GM19468 (cell line): ENCODE measurements around the gene FXYD7.

Experiments
- ATAC-seq: cut with Tn5 transposase; IDR thresholded peaks from one replicate; pipeline ENCODE4 v1.9.1; 2021; ENCODE audit warnings: mild to moderate bottlenecking, moderate library complexity, moderate number of reproducible peaks; ENCODE audit not compliant: unreplicated experiment; ENCODE audit errors: extremely low read depth

The FXYD7 gene

DNA sequence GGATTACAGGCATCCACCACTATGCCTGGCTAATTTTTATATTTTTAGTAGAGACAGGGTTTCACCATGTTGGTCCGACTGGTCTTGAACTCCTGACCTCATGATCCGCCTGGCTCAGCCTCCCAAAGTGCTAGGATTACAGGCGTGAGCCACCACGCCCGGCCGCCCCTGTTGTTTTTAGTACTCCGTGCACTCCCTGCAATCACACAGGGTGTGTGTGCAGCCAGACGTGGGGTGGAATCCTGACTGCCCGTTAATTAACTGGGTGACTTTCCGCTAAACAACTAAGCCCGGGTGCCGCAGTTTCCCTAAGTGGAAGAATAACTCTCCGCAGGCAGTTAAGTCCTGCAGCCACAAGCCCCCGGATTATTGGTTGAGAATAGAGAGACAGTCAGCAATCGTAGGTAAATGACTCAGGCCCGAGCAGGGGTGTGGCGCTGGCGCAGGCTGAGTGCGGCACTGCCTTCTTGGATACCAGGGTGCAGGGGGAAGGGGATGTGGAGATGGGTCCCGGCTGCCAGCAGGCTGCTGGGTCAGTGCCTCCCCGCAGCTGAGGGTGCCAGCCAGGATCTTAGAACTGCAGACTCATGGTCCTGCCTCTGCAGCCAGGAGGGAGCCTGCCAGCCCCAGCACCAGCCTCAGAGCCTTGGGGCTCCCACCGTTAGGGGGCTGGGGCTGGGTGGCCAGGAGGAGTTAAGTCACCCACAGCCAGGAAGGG lies 33.5 kb upstream of the FXYD7 start:
- no peak for ATAC-seq

- ATAC-seq, result no peak
Observed at GRCh38 chr19:35110974-35111373, 32.1 kb upstream of the FXYD7 start.

DNA sequence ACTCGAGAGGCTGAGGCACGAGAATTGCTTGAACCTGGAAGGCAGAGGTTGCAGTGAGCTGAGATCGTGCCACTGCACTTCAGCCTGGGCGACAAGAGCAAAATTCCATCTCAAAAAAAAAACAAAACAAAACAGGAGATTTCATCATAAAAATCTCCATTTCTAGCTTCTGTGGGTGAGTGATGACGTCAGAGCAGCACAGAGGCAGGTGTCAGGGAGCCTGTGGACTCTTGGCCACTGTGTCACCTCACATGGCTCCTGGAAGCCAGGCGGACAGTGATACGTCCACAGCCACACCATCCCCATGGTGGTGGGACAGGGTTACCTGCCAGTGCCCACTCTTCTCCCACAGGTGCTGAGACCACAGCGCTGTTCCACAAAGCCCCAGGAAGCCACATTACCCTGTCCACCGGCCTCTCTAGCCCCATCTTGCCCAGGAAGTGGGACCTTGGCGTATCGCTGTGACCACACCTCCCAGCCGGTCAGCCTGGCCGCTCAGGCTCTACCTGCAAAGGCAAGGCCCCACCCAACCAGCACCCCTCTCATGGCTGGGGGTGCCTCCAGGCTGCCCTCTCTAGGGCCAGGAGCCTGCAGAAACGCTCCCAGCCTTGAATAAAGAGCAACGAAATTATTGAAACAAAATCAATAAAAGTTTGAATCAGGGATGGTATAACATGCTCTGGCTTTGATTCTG lies 29.9 kb upstream of the FXYD7 start:
- no peak for ATAC-seq

DNA sequence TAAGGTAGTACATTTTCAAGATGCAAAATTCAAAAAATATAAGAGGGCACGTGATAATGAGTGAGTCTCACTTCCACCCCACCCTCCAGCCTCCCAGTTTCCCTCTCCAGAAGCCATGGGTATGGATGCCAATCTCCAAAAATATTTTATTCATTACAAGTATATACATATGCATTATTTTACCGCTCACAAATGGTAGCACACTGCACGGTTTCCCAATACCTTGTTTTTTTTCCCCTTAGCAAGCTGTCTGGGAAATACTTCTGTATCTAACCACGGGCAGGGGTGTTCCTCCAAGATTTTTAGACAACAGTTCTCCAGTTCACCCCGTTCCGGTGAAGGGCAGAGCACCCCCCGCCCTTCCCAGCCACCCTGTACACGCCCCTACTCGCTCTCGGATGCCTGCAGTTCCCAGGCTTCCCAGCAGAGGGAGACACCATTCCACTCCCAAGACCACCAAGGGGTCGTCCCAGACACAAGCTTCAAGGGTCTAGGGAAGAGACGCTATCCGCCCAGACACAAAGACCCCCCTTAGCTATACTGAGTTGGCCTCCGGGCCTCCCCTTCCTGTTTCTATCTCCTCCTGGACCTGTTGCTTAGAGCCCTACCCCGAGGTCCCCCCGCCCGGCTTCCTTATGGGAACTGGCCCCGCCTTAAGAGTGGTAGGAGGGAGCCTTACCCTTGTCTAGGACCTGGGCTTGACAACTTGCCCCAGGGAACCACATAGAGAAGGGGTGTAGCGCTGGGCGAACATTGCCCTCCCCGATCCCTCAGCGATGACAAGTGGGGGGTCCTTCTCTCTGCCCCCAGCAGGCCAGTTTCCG lies 28.5 kb upstream of the FXYD7 start:
- no peak for ATAC-seq

- ATAC-seq, result no peak
Observed at GRCh38 chr19:35115177-35115951, 27.7 kb upstream of the FXYD7 start, which contains the start of gene FXYD3. Gene FXYD3 (plus strand): TSS chr19:35115823. CDS start chr19:35119377, 3,554 bp downstream.

GRCh38 chr19:35116072-35116801 lies 26.8 kb upstream of the FXYD7 start:
- ATAC-seq, result no peak

DNA sequence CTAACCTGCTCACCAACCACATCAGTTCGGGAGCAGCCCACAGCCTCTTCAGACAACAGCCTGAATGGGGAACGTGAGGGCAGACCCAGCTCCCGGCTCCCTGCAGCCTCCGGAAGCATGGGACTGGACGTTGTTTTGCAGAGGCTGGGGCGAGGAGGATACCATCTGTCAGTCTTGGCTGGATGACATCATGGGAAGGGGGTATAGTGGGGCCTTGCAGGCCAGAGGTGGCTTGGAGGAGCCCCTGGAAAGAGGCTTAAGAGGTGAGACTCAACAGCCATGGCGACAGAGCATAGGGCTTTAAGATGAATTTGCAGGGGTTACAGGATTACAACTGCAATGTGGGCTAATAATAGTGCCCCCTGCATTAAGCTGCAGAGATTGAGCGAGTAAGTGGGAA lies 25.9 kb upstream of the FXYD7 start:
- no peak for ATAC-seq

GRCh38 chr19:35117799-35118198 lies 25.3 kb upstream of the FXYD7 start:
- no peak for ATAC-seq

DNA sequence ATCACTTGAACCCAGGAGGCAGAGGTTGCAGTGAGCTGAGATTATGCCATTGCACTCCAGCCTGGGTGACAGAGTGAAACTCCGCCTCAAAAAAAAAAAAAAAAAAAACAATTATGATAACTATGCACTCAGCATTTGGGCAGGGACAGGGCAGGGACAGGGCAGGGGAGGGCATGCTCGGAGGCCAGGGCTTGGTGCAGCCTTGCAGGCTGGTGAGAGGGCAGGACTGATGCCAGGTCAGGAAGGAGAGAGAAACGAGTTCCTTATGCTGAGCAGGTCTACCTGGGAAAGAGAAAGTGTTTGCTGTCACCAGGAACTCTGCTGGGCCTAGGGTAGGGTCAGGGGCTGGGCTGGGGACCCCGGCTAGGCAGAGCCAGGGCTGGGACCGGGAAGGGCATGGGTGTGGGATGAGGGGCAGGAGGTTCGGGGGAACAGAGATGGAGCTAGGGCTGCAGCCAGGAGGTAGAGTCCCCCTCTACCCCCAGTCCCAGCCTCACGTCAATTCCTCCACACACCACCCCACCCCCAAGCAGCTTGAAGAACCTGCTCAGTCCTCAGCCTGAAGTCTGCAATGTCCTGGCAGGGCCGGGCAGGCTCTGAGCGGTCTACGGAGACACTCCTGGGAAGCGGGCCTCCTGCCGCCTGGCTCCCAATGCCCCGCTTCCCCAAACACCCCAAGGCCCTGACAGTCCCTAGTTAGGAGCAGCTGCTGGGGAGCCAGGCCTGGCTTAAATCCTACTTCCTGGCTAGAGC lies 24.6 kb upstream of the FXYD7 start:
- ATAC-seq, result no peak

DNA sequence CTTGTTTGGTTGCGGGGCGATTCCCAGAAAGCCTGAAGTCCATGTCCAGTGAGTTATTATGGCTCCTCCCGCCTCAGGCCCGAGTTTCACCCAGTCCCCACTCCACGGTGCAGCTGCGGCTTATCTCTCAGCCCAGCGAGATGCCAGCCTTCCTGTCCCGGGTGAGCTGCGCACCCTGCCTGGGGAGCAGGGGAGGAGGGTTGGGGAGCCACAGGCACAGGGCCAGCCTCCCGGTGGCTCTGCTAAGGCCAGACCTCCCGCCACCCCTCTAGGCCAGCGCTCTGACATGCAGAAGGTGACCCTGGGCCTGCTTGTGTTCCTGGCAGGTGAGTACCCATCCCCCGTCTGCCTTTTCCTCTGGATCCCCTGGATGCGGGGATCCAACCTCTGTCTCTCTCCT lies 24.0 kb upstream of the FXYD7 start:
- no peak for ATAC-seq

GRCh38 chr19:35119578-35120155 lies 23.4 kb upstream of the FXYD7 start:
- no peak for ATAC-seq

- ATAC-seq, result no peak
Observed at GRCh38 chr19:35120492-35120891, 22.6 kb upstream of the FXYD7 start.

DNA sequence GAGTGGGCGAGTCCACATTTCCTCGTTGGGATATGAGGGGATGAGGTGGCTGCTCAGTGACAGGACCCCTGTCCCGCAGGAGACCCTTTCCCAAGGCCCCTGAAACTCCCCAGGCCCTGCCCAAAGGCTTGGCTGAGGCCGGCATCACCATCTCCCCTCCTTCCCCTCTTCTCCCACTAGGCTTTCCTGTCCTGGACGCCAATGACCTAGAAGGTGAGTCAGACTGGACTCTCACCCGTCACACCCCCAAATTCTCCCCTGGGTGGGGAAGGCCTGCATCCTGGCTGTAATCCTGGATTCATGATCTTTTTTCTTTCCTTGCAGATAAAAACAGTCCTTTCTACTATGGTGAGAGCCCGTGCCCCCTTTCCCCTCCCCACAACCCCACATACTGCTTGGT lies 22.2 kb upstream of the FXYD7 start:
- no peak for ATAC-seq

- ATAC-seq, result no peak
Observed at GRCh38 chr19:35122687-35123551, 20.1 kb upstream of the FXYD7 start.

DNA sequence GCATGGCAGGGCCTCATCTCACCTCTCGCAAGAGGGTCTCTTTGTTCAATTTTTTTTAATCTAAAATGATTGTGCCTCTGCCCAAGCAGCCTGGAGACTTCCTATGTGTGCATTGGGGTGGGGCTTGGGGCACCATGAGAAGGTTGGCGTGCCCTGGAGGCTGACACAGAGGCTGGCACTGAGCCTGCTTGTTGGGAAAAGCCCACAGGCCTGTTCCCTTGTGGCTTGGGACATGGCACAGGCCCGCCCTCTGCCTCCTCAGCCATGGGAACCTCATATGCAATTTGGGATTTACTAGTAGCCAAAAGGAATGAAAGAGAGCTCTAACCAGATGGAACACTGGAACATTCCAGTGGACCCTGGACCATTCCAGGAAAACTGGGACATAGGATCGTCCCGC lies 19.5 kb upstream of the FXYD7 start:
- ATAC-seq, result no peak

DNA sequence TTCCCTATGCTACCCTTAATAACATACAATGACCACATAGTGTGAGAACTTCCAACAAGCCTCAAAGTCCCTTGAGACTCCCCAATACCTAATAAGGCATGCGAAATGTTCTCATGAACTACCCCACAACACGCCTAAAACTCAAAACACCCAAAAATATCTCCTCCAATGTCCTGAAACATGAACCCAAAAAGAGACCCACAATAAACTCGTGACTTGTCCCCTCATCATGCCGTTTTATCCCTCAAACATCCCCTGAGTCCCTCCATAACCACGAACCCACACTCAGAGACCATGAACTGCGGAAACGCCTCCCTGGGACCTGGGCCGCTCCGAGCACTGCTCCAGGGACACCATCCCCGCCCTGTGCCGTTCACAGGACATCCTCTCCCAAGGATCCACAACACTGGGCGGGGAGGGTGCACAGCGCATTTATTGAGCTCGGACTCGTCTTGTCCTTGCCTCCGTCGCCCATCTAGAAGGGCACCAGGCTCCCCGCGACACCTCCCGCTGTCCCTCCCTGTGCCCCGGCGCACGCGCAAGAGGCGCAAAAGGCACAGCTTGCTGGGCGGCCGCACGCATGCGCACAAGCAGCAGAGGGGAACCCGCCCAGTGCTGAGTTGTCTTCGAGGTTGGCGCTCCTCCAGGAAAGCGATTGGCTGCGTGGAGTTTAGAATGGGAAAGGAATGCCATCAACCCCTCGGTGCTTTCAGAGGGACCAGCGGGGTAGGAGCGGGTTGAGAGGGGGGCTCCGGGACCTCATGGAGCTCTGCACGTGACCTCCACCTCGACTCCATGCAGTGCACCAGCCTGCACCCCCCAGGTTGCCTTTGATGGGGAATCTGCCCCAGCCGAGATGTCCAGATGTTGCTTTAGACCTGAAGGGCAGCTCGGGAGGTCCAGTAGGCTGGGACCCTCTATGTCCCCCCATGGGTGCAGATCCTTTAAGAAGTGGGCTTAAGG lies 18.7 kb upstream of the FXYD7 start:
- ATAC-seq, result no peak
